Measurements from ENCODE around the gene TNRC6A.

DNA sequence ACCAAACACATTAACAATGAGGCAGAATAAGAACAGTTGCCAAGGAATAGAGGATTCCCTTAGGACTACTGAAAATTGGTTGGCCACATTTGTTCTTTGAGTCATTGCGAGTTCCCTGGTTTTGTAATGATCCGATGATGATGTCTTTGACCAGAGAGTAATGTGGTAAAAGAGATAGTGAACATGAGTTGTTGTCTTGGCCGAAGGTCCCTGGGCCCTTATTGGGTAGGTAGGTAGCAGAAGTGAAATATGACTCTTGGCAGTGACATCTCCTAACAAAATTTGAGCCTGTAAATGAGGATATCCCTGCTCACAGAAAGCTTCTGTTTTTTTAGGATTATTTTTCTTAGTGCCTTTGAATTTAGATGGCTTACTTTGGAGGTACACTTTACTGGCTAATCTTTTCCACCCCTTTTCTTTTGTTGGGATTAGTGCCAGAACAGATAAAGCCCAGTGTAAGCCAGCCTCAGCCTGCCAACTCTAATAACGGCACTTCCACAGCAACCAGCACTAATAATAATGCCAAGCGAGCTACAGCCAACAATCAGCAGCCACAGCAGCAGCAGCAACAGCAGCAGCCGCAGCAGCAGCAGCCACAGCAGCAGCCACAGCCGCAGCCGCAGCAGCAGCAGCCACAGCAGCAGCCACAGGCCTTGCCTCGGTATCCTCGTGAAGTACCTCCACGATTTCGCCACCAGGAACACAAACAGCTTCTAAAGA is 47.2 kb downstream of the TNRC6A start:
- TF ChIP-seq, protein P1, sequence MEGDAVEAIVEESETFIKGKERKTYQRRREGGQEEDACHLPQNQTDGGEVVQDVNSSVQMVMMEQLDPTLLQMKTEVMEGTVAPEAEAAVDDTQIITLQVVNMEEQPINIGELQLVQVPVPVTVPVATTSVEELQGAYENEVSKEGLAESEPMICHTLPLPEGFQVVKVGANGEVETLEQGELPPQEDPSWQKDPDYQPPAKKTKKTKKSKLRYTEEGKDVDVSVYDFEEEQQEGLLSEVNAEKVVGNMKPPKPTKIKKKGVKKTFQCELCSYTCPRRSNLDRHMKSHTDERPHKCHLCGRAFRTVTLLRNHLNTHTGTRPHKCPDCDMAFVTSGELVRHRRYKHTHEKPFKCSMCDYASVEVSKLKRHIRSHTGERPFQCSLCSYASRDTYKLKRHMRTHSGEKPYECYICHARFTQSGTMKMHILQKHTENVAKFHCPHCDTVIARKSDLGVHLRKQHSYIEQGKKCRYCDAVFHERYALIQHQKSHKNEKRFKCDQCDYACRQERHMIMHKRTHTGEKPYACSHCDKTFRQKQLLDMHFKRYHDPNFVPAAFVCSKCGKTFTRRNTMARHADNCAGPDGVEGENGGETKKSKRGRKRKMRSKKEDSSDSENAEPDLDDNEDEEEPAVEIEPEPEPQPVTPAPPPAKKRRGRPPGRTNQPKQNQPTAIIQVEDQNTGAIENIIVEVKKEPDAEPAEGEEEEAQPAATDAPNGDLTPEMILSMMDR (IDR thresholded peaks at IDR 0.05): no peak
- TF ChIP-seq POLR2AphosphoS5 (IDR thresholded peaks at IDR 0.05; ENCODE audit: insufficient read depth in 1 of 2, low read depth in 1 of 2): no peak
